ENCODE measurements around the gene TOR1A.
"Not testable (repeated sequence)": the region's sequence is repeated elsewhere in the genome, so short reads cannot be mapped to it uniquely, and the experiment has no call there.

TOR1A gene

DNA sequence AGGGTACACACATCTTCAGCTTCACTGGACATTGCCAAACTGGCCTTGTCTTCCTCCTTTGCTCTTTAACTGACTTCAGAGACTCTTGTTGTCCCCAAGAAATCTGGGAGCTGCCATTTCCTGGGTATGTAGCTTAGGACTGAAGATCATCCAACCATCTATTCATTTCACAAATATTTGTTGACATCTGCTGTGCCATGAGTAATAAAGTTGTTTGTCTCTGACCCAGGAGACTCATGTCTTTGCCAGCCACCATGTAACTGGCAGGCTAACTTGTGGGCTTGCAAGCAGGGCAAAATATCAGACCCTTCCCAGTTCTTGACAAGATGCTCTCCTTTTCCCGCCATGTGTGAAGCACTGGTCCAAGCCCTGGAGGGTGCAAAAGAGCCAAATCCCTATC is 38.1 kb downstream of the TOR1A start:
- no peak for DNase-seq (ENCODE audit: low spot score)
- TF ChIP-seq, protein P1, sequence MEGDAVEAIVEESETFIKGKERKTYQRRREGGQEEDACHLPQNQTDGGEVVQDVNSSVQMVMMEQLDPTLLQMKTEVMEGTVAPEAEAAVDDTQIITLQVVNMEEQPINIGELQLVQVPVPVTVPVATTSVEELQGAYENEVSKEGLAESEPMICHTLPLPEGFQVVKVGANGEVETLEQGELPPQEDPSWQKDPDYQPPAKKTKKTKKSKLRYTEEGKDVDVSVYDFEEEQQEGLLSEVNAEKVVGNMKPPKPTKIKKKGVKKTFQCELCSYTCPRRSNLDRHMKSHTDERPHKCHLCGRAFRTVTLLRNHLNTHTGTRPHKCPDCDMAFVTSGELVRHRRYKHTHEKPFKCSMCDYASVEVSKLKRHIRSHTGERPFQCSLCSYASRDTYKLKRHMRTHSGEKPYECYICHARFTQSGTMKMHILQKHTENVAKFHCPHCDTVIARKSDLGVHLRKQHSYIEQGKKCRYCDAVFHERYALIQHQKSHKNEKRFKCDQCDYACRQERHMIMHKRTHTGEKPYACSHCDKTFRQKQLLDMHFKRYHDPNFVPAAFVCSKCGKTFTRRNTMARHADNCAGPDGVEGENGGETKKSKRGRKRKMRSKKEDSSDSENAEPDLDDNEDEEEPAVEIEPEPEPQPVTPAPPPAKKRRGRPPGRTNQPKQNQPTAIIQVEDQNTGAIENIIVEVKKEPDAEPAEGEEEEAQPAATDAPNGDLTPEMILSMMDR (IDR thresholded peaks at IDR 0.05; ENCODE audit: borderline replicate concordance, control extremely low read depth, extremely low read depth, insufficient read depth, missing control alignments): no peak
- in situ Hi-C loops (cut with MboI; ENCODE audit: low sequenced_read_pairs, unreplicated experiment): loop anchor here (10.0 to 25.0 kb wide), 2 partner anchors 141 to 649 kb away; partner anchors contain the start of gene ASB6

DNA sequence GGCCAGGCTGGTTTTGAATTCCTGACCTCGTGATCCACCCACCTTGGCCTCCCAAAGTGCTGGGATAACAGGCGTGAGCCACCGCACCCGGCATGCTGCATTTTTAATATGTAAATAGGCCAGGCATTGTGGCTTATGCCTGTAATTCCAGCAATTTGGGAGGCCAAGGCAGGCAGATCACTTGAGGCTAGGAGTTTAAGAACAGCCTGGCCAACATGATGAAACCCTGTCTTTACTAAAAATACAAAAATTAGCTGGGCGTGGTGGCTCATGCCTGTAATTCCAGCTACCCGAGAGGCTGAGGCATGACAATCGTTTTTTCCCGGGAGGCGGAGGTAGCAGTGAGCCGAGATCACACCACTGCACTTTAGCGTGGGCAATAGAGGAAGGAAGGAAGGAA is 39.0 kb downstream of the TOR1A start:
- DNase-seq (ENCODE audit: low spot score): not testable (repeated sequence)
- in situ Hi-C loops (cut with MboI; ENCODE audit: low sequenced_read_pairs, unreplicated experiment): loop anchor here (5.0 to 25.0 kb wide), 3 partner anchors 48 to 648 kb away; partner anchors contain the start of gene ASB6

DNA sequence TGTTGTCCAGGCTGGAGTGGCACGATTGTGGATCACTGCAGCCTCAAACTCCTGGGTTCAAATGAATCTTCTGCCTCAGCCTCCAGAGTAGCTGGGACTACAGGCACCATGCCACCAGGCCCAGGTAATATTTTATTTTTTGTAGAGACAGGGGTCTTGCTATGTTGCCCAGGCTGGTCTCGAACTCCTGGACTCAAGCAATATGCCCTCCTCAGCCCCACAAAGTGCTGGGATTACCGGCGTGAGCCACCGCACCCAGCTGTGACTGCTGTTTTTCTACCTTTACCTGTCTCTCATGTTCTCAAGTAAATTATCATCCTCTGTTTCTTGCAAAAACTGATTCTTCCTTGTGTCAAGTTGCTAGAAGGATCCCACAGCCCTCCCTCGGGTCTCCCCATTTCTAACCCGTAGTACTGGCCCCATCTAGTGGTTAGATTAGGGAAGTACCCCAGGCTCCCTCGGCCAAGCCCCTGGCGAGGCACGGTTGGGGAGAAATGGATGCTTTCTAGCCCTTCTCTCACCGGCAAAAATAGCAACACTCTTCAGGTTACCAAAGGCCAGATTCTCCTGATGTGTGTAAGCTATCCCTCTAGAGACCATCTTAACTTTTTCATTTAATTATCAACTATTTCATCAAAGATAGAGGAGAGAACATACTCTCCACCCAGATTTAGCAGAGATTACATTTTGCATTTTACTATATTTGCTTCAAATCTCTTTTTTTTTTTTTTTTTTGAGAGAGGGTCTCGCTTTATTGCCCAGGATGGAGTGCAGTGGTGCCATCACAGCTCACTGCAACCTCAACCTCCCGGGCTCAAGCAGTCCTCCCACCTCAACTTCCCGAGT is 40.2 kb downstream of the TOR1A start:
- TF ChIP-seq, protein P1 (IDR thresholded peaks at IDR 0.05; ENCODE audit: borderline replicate concordance, control extremely low read depth, extremely low read depth, insufficient read depth, missing control alignments): peak; percentile 87
- in situ Hi-C loops (cut with MboI; ENCODE audit: low sequenced_read_pairs, unreplicated experiment): loop anchor here (5.0 to 25.0 kb wide), 3 partner anchors 46 to 646 kb away; partner anchors contain the start of gene ASB6
- peak; percentile 88 for DNase-seq (ENCODE audit: low spot score)

DNA sequence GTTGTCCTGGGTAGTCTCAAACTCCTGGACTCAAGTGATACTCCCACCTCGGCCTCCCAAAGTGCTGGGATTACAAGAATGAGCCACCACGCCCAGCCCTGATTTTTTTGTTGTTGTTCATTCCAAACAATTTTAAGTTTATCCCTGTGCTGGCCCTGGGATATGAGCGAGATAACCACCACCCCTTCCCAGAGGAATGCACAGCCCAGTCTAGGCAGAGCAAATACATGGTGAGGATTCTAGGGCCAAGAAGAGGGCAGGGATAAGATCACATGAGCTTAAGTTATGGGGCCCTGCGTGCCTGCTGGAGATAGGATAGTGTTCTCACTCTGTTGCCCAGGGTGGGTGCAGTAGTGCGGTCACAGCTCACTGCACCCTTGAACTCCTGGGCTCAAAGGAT is 42.0 kb downstream of the TOR1A start:
- no peak for DNase-seq (ENCODE audit: low spot score)
- in situ Hi-C loops (cut with MboI; ENCODE audit: low sequenced_read_pairs, unreplicated experiment): loop anchor here (5.0 to 25.0 kb wide), 3 partner anchors 45 to 645 kb away; partner anchors contain the start of gene ASB6
- TF ChIP-seq, protein P1 (IDR thresholded peaks at IDR 0.05; ENCODE audit: borderline replicate concordance, control extremely low read depth, extremely low read depth, insufficient read depth, missing control alignments): no peak

DNA sequence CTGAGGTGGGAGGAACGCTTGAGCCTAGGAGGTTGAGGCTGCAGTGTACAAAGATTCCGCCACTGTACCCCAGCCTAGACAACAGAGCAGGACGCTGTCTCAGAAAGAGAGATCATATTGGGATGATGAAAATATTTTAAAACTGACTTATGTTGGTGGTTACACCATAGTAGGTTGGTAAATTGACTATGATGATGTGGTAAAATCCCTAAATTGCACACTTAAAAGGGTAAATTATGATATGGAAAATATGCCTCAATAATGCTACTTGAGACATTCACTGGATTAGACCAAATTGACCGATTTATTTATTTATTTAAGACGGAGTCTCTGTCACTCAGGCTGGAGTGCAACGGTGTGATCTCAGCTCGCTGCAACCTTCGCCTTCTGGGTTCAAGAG is 42.8 kb downstream of the TOR1A start:
- in situ Hi-C loops (cut with MboI; ENCODE audit: low sequenced_read_pairs, unreplicated experiment): loop anchor here (5.0 to 25.0 kb wide), 3 partner anchors 44 to 644 kb away; partner anchors contain the start of gene ASB6

DNA sequence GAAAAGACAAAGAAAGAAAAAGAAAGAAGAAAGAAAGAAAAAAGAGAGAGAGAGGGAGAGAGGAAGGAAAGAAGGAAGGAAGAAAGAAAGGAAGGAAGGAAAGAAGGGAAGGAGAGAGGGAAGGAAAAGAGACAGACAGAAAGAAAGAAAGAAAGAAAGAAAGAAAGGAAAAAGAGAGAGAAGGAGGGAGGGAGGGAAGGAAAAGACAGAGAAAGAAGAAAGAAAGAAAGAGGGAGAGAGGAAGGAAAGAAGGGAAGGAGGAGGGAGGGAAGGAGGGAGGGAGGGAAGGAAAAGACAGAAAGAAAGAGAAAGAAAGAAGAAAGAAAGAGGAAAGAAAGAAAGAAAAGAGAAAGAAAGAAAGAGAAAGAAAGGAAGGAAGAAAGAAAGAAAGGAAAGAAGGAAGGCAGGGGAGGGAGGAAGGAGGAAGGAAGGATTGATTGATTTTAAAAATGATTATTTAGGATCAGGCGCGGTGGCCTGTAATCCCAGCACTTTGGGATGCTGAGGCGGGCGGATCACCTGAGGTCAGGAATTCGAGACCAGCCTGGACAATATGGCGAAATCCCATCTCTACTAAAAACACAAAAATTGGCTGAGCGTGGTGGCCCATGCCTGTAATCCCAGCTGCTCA is 44.3 kb downstream of the TOR1A start:
- DNase-seq (ENCODE audit: low spot score): no peak
- TF ChIP-seq, protein P1 (IDR thresholded peaks at IDR 0.05; ENCODE audit: borderline replicate concordance, control extremely low read depth, extremely low read depth, insufficient read depth, missing control alignments): no peak
- in situ Hi-C loops (cut with MboI; ENCODE audit: low sequenced_read_pairs, unreplicated experiment): loop anchor here (5.0 to 25.0 kb wide), 3 partner anchors 42 to 642 kb away; partner anchors contain the start of gene ASB6

More for the DNA sequence above, 42.8 kb downstream of the TOR1A start:
- DNase-seq (ENCODE audit: low spot score): no peak
- TF ChIP-seq, protein P1 (IDR thresholded peaks at IDR 0.05; ENCODE audit: borderline replicate concordance, control extremely low read depth, extremely low read depth, insufficient read depth, missing control alignments): no peak
